NCI-H2081 (cell line): Measurements from ENCODE around the gene MATK.

ENCODE experiments used
- DNase-seq, 2 experiments: peaks; one replicate each; lab custom pipeline; 2025; lab: John Stamatoyannopoulos, UW

The MATK gene

DNA sequence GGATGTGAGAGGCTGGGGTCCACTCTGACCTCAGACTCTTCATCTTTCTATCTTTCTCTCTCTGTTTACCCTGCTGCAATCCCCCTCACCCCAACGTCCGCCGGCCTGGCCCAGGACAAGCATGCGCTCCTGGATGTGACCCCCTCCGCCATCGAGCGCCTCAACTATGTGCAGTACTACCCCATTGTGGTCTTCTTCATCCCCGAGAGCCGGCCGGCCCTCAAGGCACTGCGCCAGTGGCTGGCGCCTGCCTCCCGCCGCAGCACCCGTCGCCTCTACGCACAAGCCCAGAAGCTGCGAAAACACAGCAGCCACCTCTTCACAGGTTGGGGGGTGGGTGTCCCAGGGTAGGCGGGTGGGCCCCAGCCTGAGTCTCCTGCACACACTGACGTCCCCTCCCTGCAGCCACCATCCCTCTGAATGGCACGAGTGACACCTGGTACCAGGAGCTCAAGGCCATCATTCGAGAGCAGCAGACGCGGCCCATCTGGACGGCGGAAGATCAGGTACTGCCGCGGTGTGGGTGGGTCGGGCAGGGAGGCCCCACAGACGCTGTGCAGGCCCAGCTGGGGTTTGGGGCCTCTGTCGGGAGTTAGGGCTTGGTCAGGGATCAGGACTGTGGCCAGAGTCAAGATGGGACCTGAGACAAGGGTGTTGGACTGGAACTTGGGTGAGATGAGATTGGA lies 39.7 kb downstream of the MATK start:
- no peak for DNase-seq

DNA sequence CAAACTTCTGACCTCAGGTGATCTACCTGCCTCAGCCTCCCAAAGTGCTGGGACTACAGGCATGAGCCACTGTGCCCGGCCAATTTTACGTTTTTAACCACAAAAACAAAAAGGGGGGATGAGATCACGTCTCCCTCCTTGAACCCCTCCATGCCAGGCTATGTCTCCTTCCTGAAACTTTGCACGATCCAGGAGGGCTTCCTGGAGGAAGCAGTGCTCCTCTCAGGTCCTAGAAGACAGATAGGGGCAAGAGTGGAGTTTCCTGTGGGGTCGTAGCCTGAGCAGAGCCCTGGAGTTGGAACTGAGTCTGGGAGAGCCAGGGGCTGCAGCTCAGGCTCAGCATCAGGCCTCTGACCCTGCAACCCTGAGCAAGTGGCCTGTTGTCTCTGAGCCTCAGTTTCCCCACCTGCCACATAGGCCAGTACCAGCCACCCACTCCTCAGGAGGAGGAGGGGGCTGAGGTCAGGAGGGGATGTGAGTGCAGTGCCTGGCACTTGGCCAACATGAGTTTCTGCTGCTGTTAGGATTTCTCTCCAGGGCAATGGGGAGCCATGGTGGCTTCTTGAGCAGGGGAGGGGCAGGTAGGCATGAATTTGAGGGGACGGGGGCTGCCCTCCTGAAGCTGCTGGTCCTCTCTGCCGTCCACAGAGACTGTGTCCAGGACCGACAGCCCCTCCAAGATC lies 40.7 kb downstream of the MATK start:
- DNase-seq: no peak

DNA sequence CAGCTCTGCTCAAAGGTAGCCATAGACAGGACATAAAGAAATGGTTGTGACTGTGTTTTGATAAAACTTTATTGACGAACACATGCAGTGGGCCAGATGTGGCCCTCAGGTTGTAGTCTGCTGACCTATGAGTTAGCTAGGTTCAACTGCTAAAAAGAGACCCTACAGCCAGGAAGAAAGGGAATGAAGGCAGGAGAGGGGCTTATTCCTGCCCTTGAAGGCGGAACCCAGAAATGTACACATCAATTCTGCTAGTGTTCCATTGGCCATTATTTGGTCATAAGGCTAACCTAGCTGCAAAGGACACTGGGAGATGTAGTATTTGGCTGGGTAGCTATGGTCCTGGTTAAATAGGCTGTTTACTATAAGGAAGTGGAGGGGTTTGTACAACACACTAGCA lies 42.7 kb downstream of the MATK start:
- DNase-seq: no peak

DNA sequence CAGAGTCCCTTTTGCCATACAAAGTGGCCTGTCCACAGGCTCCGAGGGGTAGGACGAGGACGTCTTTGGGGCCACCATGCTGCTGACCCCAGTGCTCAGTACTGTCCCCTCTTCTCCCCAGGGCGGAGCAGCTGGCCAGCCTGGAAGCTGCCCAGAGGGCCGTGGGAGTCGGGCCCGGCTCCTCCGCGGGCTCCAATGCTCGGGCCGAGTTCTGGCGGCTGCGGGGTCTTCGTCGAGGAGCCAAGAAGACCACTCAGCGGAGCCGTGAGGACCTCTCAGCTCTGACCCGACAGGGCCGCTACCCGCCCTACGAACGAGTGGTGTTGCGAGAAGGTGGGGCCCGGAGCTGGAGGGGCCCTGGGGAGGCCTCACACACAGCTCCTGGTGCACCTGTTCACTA lies 45.8 kb downstream of the MATK start:
- DNase-seq: no peak

DNA sequence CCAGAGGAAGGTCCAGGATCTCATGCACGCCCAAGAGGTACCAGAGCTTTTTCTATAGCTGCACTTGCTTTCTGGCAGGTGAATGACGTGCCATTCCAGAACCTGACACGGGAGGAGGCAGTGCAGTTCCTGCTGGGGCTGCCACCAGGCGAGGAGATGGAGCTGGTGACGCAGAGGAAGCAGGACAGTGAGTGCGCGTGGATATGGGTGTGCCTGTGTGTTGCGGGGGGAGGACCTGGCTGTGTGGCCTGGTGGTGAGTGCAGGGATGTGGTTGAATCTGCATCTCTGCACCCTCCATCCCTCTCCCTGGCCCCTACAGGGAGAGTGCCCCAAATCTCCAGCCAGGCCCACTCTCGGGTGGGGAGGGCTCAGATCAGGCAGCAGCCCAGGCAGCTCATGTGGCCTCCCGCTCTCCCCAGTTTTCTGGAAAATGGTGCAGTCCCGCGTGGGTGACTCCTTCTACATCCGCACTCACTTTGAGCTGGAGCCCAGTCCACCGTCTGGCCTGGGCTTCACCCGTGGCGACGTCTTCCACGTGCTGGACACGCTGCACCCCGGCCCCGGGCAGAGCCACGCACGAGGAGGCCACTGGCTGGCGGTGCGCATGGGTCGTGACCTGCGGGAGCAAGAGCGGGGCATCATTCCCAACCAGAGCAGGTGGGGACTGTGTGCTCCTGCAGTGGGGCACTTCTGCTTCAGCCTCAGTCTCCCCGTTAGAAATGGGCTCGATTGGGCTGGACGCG lies 47.5 kb downstream of the MATK start:
- DNase-seq: no peak

DNA sequence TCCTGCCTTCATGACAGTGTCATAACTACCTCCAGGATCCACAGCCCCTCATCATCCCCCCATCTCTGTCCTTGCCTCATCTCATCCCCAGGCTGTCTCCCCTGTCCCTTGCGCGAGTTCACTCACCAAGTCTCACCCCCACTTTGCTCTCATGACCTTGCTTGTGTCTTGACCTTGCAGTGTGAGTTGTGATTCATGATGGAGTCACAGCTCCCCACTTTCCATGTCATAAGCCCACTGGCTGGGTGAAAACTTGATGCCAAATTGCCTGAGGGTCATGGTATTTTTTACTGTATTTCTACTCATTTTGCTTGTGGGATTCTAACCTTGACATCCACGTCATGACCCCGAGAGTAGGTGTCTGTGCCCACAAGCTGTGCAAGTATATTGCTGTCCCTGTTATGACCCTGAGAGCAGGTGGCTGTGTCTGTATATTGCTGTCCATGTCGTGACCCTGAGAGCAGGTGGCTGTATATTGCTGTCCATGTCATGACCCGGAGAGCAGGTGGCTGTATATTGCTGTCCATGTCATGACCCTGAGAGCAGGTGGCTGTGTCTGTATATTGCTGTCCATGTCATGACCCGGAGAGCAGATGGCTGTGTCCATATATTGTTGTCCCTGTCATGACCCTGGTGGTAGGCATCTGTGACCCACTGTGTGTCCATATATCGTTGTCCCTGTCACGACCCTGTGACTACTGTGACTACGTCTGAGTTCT lies 48.5 kb downstream of the MATK start:
- no peak for DNase-seq

DNA sequence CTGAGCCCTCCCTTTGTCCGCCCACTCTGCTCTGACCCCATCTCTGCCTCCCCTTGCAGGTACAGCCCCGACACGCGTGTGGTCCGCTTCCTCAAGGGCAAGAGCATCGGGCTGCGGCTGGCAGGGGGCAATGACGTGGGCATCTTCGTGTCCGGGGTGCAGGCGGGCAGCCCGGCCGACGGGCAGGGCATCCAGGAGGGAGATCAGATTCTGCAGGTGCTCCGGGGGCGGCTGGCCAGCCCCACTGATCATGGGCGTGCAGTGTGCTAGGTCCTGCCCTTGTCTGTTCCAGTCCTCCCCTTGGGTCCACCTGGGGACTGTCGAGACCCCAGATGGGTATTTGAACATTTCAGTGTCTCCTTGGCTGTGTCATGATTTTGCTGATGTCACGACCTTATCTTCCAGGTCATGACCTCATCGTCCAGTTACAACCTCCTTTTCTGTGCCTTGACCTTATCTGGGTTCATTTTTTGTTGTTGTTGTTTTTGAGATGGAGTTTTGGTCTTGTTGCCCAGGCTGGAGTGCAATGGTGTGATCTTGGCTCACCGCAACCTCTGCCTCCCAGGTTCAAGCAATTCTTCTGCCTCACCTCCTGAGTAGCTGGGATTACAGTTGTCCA lies 50.0 kb downstream of the MATK start:
- DNase-seq: no peak

DNA sequence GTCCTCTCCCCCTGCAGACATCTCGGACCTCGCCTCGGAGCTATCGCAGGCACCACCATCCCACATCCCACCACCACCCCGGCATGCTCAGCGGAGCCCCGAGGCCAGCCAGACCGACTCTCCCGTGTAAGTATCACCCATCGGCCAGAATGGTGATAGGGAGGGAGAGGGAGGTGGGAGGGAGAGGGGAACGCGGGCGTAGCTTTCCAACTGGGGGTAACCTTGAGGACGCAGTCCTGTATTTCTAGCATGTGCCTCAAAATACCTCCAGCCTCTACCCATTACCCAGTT lies 51.9 kb downstream of the MATK start:
- DNase-seq: no peak

DNA sequence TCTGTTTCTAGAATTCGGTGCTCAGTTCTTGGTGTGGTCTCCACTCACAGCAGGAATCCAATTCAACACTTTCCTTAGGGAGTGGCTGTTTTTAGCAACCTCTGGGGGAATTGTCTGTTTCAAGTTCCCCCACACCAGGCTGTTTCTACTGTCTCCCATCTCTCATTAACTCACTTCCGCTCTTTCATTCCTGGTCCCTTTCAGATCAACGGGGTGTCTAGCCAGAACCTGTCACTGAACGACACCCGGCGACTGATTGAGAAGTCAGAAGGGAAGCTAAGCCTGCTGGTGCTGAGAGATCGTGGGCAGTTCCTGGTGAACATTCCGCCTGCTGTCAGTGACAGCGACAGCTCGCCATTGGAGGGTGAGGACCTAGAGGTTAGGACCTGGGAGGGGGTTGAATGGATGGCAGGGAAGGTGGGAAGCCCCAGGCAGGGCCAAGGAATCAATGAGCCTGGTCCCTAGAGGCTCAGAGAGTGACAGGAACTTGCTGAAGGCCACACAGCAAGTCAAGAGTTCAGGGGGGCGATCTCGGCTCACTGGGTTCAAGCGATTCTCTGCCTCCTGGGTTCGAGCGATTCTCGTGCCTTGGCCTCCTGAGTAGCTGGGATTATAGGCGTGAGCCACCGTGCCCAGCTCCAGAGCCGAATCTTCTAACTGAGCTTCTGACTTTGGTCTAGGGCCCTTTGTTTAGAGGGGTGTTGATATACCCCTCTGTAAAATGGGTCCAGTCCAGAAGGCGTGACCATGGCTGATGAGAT lies 52.5 kb downstream of the MATK start:
- no peak for DNase-seq

DNA sequence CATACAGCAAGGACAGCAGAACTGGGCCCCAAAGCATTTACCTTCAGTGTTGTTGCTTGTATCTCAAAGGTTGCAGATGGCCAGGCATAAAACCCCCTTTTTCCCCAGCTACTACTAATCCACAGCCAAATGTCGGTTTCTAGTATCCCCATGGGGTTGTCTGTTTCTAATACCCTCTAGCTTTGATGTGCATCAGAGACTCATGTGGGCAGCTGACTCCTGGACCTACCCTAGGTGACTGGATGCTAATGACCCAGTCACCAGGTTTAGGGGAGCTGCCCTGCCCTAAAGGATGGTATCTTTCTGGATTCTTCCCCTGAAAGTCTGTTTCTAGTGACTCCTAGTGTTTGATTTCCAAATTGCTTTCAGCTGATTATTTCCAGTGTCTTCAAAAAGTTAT lies 54.1 kb downstream of the MATK start:
- DNase-seq: no peak

DNA sequence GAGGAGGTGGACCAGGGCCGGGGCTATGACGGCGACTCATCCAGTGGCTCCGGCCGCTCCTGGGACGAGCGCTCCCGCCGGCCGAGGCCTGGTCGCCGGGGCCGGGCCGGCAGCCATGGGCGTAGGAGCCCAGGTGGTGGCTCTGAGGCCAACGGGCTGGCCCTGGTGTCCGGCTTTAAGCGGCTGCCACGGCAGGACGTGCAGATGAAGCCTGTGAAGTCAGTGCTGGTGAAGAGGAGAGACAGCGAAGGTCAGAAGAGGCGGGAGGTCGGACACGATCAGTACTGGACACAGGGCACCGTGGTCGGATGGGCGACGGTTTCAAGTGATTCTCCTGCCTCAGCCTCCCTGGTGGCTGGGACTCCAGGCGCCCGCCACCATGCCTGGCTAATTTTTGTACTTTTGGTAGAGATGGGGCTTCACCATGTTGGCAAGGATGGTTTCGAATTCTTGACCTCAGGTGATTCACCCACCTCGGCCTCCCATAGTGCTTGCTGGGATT lies 55.7 kb downstream of the MATK start:
- DNase-seq: no peak
